K562 (cell line): ENCODE results near the gene SFI1. TPM values are rescaled to one million over a fixed set of nuclear protein-coding genes. Genes with fewer than 3 reads are reported as not detected.
A peak's percentile ranks its signal among the peaks of the same experiment; 100 is the strongest.

Source experiments
- CHAMP1 ChIP-seq: fragments of 450-650 bp; IDR thresholded peaks from 2 replicates; pipeline ENCODE4 v1.6.1; 2016; ENCODE audit warnings: mild to moderate bottlenecking
- E4F1 ChIP-seq: fragments of 250-450 bp; sonication (Bioruptor Pico); IDR thresholded peaks from 2 replicates; pipeline ENCODE4 v1.5.0; 2021; ENCODE audit warnings: mild to moderate bottlenecking, borderline replicate concordance
- ERF ChIP-seq: fragments of 450-650 bp; formaldehyde crosslinking; IDR thresholded peaks from 2 replicates; pipeline ENCODE4 v1.4.0; 2020; ENCODE audit warnings: mild to moderate bottlenecking, mixed read lengths
- FOXJ2 ChIP-seq: fragments of 200-800 bp; sonication (Bioruptor generic); IDR thresholded peaks from 2 replicates; pipeline ENCODE4 v1.6.1; 2016; ENCODE audit warnings: missing genetic modification characterization, missing compliant biosample characterization
- HDAC2 ChIP-seq: fragments of 450-650 bp; IDR thresholded peaks from 2 replicates; pipeline ENCODE4 v1.6.1; 2016; ENCODE audit warnings: mild to moderate bottlenecking
- PML ChIP-seq: IDR thresholded peaks from 2 replicates; pipeline ENCODE4 v1.6.1; 2012; ENCODE audit warnings: low read length, inconsistent platforms
- RERE ChIP-seq: sonication (generic); formaldehyde crosslinking; IDR thresholded peaks from 2 replicates; pipeline ENCODE4 v1.8.0; 2023; ENCODE audit warnings: missing genetic modification reagents, mild to moderate bottlenecking, borderline replicate concordance
- TEAD2 ChIP-seq: fragments of 450-650 bp; IDR thresholded peaks from 2 replicates; pipeline ENCODE4 v1.6.1; 2016; ENCODE audit warnings: missing genetic modification characterization, control low read depth, missing compliant biosample characterization
- U2AF2 ChIP-seq: fragments of 200-400 bp; formaldehyde crosslinking; optimal IDR thresholded peaks from 2 replicates; pipeline ENCODE3; 2017; ENCODE audit warnings: low read depth, mild to moderate bottlenecking, low read length
- ZNF512 ChIP-seq: IDR thresholded peaks from 2 replicates; pipeline ENCODE4 v1.6.1; 2016; ENCODE audit warnings: missing genetic modification characterization, missing compliant biosample characterization
- ZNF561 ChIP-seq: fragments of 450-650 bp; formaldehyde crosslinking; conservative IDR thresholded peaks from 2 replicates; pipeline ENCODE4 v1.4.0; 2020; ENCODE audit warnings: mild to moderate bottlenecking, moderate library complexity
- polyA plus RNA-seq, 8 experiments: library from polyadenylated mRNA; depleted of rRNA in 4 of 8; stranded (reverse) in 5 of 8; unstranded in 3 of 8; fragments of >200 nt; fragmentation: Nextera tagmentation in 2 of 8; fragmentation: Illumina TruSeq in 1 of 8; extraction: Ambion mirVana in 2 of 8; extraction: Trizol in 1 of 8; gene quantifications; 2 replicates each; pipeline versions ENCODE4 v1.2.1 to v1.2.3, GENCODE V29; 2011 to 2014; ENCODE audit warnings: inconsistent platforms in 1 of 8, missing spikeins in 1 of 8
- total RNA-seq, 7 experiments: library from RNA; depleted of rRNA in 6 of 7; stranded (reverse); fragments of >200 nt in 6 of 7; fragmentation: Illumina TruSeq in 2 of 7; extraction: Trizol in 2 of 7; gene quantifications; 2 replicates each; pipeline versions ENCODE4 v1.2.1 to v1.2.3, GENCODE V29; 2011 to 2021; ENCODE audit warnings: low replicate concordance in 1 of 7

The SFI1 gene
- total and polyA plus RNA-seq, 9 of the 15 experiments (the other 6 are each of a cell fraction or from before 2014, with no cell fraction given) = 3.0 to 25.6 (median 14.1) TPM

GRCh38 chr22:31630331-31631329, 134.3 kb downstream of the SFI1 start (continued):
- TF ChIP-seq E4F1 (CRISPR knock-in tag) = no peak
- TF ChIP-seq CHAMP1 = peak; percentile 28; the same call in 1 of the 2 replicates
- no peak for TF ChIP-seq RERE
- no peak for TF ChIP-seq U2AF2
- no peak for TF ChIP-seq FOXJ2 (tag)
- no peak for TF ChIP-seq ERF (CRISPR knock-in tag)
- TF ChIP-seq ZNF512 (tag) = no peak
- no peak for TF ChIP-seq ZNF561 (CRISPR knock-in tag)
- no peak for TF ChIP-seq TEAD2 (tag)
- TF ChIP-seq PML = no peak
- peak; percentile 52; the same call in 1 of the 2 replicates for TF ChIP-seq HDAC2
